PC-3 (cell line): ENCODE data around the gene DGUOK.
"Not testable (repeated sequence)": the region's sequence is repeated elsewhere in the genome, so short reads cannot be mapped to it uniquely, and the experiment has no call there.

ENCODE experiments used
- EZH2 ChIP-seq: fragments of 300-600 bp; sonication (generic); IDR thresholded peaks from one replicate; pipeline ENCODE4 v1.6.1; 2017; ENCODE audit warnings: antibody characterized with exemption, mild to moderate bottlenecking, low read length; ENCODE audit not compliant: unreplicated experiment
- EZH2phosphoT487 ChIP-seq: fragments of 300-600 bp; sonication (generic); IDR thresholded peaks from 2 replicates; pipeline ENCODE4 v1.6.1; 2018; ENCODE audit warnings: mild to moderate bottlenecking, antibody characterized with exemption, low read length, borderline replicate concordance
- TF ChIP-seq, protein P1 (sequence below): fragments of 300-600 bp; sonication (generic); conservative IDR thresholded peaks from 2 replicates; pipeline ENCODE4 v1.5.1; 2017; ENCODE audit warnings: antibody characterized with exemption, low read depth, mild to moderate bottlenecking, low read length

GRCh38 chr2:73877984-73878383, 48.7 kb upstream of the DGUOK start:
- TF ChIP-seq, protein P1, sequence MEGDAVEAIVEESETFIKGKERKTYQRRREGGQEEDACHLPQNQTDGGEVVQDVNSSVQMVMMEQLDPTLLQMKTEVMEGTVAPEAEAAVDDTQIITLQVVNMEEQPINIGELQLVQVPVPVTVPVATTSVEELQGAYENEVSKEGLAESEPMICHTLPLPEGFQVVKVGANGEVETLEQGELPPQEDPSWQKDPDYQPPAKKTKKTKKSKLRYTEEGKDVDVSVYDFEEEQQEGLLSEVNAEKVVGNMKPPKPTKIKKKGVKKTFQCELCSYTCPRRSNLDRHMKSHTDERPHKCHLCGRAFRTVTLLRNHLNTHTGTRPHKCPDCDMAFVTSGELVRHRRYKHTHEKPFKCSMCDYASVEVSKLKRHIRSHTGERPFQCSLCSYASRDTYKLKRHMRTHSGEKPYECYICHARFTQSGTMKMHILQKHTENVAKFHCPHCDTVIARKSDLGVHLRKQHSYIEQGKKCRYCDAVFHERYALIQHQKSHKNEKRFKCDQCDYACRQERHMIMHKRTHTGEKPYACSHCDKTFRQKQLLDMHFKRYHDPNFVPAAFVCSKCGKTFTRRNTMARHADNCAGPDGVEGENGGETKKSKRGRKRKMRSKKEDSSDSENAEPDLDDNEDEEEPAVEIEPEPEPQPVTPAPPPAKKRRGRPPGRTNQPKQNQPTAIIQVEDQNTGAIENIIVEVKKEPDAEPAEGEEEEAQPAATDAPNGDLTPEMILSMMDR, result not testable (repeated sequence)
- not testable (repeated sequence) for TF ChIP-seq EZH2, EZH2phosphoT487
